Transverse colon (tissue), 4 donors: ENCODE measurements around the gene DHRSX.
"Not testable (repeated sequence)": the region's sequence is repeated elsewhere in the genome, so short reads cannot be mapped to it uniquely, and the experiment has no call there.

Experiments
- CTCF ChIP-seq, 5 experiments: fragments of 200-600 bp in 3 of 5; fragments of 450-650 bp in 2 of 5; sonication (generic) in 3 of 5; IDR thresholded peaks; 1 replicate in 2 of 5; 2 replicates in 3 of 5; pipeline ENCODE4 v1.5.1; 2016 to 2017; ENCODE audit warnings: antibody characterized with exemption in 5 of 5, inconsistent platforms in 3 of 5, mild to moderate bottlenecking in 2 of 5, moderate library complexity in 1 of 5
- EP300 ChIP-seq: sonication (generic); formaldehyde crosslinking; IDR thresholded peaks from one replicate; pipeline ENCODE4 v1.6.1; 2017; ENCODE audit warnings: antibody characterized with exemption, low read depth
- POLR2A ChIP-seq: fragments of 450-650 bp; IDR thresholded peaks from one replicate; pipeline ENCODE4 v1.6.1; 2016; ENCODE audit warnings: antibody characterized with exemption, mild to moderate bottlenecking, moderate library complexity
- POLR2AphosphoS5 ChIP-seq, 3 donors: sonication (generic); formaldehyde crosslinking; IDR thresholded peaks; one replicate each; pipeline ENCODE4 v1.6.1; 2016; ENCODE audit warnings: antibody characterized with exemption in 3 of 3

- not testable (repeated sequence) for TF ChIP-seq CTCF (IDR thresholded peaks at IDR 0.05); POLR2AphosphoS5 (IDR thresholded peaks at IDR 0.05); EP300; POLR2A
Measured at GRCh38 chrX:2473064-2473463, 27.7 kb downstream of the DHRSX start.
